Kidney epithelial cell (primary cell): ENCODE results near the gene CLSTN2. TPM values are rescaled to one million over a fixed set of nuclear protein-coding genes. Genes with fewer than 3 reads are reported as not detected.
A peak's percentile ranks its signal among the peaks of the same experiment; 100 is the strongest.

Experiments used
- DNase-seq: peaks from one replicate; pipeline ENCODE4 v3.0.0-alpha.2; 2010; ENCODE audit warnings: low read depth
- H3K27me3 ChIP-seq: 2 replicates; pipeline ENCODE4 v1.6.0; 2011; ENCODE audit warnings: low read length; ENCODE audit not compliant: control insufficient read depth, insufficient read depth
- H3K36me3 ChIP-seq: 2 replicates; pipeline ENCODE4 v1.5.1; 2011; ENCODE audit warnings: low read length; ENCODE audit not compliant: control insufficient read depth, insufficient read depth
- H3K4me3 ChIP-seq: 2 replicates; pipeline ENCODE4 v1.5.1; 2011; ENCODE audit warnings: low read depth, mild to moderate bottlenecking, control low read depth, low read length
- total RNA-seq: library from RNA; depleted of rRNA; stranded (reverse); fragments of >200 nt; gene quantifications from 2 replicates; pipeline ENCODE4 v1.2.3, GENCODE V29; 2015
- TF ChIP-seq, protein P1 (sequence below): IDR thresholded peaks from 2 replicates; pipeline ENCODE4 v1.5.1; 2011; ENCODE audit warnings: mild to moderate bottlenecking, moderate library complexity, low read length, control low read depth, inconsistent platforms; ENCODE audit not compliant: insufficient read depth, poor library complexity, severe bottlenecking

CLSTN2 gene
- total RNA-seq, 1 donor from 2014 or later, result 10.9 TPM

DNA sequence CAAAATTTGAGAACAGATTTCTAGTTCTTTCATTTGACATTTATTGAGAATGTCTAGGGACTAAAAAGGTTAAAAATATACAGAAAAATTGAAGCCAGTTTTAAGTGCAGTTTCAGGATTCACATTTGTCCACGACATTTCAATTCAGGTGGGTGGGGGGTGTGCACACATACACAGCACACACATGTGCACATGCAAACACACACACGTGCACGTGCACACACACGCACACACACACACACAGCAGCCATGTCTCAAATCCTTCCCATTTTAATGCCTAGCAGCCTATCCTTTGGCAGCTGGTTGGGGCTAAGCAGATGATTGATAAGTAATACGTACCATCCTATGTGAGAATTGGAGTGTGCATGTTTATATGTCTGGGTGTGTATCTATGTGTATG is 504.5 kb downstream of the CLSTN2 start:
- Histone ChIP-seq H3K4me3 (no peak overlapping the region), H3K36me3 (no peaks in the 10 kb centered on the region), H3K27me3 (no peaks in the 10 kb centered on the region)
- no peak for DNase-seq
- TF ChIP-seq, protein P1, sequence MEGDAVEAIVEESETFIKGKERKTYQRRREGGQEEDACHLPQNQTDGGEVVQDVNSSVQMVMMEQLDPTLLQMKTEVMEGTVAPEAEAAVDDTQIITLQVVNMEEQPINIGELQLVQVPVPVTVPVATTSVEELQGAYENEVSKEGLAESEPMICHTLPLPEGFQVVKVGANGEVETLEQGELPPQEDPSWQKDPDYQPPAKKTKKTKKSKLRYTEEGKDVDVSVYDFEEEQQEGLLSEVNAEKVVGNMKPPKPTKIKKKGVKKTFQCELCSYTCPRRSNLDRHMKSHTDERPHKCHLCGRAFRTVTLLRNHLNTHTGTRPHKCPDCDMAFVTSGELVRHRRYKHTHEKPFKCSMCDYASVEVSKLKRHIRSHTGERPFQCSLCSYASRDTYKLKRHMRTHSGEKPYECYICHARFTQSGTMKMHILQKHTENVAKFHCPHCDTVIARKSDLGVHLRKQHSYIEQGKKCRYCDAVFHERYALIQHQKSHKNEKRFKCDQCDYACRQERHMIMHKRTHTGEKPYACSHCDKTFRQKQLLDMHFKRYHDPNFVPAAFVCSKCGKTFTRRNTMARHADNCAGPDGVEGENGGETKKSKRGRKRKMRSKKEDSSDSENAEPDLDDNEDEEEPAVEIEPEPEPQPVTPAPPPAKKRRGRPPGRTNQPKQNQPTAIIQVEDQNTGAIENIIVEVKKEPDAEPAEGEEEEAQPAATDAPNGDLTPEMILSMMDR, result no peak

DNA sequence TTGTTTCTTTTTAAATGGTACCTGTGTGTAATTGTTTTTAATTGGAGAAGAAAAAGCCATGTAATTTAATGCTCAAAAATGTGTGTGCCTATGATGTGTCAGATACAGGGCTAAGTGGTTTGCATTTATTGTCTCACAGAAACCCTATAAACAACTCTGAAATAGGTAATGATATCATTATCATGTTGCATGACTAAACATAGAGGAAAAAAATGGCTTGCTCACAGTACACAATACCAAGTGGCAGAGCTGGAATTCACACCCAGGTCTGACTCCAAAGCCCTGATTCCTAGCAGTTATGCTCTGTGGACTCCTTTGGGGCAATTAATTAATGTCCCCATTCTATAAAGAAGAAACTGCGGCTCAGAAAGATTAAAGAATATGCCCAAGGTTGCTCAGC is 505.5 kb downstream of the CLSTN2 start:
- TF ChIP-seq, protein P1, result no peak
- Histone ChIP-seq H3K4me3 (no peak overlapping the region), H3K27me3 (no peaks in the 10 kb centered on the region), H3K36me3 (no peaks in the 10 kb centered on the region)
- DNase-seq, result peak; percentile 26

DNA sequence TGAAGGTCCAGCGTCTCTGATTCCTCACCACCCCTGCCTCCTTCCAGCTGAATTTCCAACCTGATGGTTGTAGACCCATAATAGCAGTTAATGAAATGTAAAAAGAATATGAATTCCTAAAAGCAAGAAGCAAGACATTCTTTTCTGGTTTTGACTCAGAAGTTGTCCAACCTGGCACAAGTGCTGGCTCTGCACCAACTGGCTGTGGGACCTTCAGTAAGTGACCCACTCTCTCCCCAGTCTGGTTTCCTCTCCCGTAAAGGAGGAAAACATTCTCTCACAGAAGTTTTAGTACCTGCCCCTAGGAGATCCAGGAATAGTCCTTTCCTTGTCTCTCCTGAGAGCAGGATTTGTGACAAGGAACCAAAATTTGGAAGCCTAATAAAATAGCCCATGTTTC is 506.0 kb downstream of the CLSTN2 start:
- no peaks in the 10 kb centered on the region for H3K36me3 ChIP-seq
- DNase-seq, result peak; percentile 91

DNA sequence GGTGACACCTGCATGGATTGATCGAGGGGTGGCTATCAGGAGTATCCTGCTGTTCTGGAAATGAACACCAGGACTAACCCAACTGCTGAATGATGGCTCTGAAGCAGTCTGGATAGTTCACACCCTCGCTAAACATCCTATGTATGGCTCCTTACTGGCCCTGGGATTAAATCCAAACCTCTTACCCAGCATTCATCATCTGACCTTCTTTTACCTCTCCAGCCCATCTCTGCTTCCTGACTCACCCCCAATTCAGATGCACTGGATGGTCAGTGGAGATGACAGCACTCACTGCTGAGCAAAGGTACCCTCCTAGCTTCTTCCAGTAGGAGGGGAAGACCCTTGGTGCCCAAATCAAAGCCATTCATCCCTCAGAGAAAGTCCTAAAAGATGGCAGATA is 507.6 kb downstream of the CLSTN2 start:
- Histone ChIP-seq H3K4me3 (no peak overlapping the region), H3K27me3 (no peaks in the 10 kb centered on the region), H3K36me3 (no peaks in the 10 kb centered on the region)
- TF ChIP-seq, protein P1, result no peak
- no peak for DNase-seq

More for the DNA sequence above, 506.0 kb downstream of the CLSTN2 start:
- no peak overlapping the region for H3K4me3 ChIP-seq
- TF ChIP-seq, protein P1, result no peak
- H3K27me3 ChIP-seq, result no peaks in the 10 kb centered on the region

DNA sequence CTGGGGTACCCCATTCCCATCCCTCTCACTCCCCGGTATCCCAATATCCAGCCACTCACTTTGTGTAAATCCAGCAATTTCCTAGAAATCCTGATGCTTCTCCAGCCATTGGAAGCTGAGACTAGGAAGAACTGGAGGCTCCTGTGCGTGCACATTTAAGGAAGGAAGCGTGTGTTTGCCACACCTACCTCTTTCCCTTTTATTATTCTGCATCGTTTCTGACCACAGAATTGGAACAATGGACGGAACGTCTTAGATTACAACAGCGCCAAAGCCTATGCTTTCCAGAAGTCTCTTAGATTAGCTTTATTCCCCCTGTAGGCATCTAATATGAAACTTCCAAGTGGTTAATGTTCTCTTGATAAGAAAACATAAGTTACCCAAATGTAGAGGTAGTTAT is 508.1 kb downstream of the CLSTN2 start:
- DNase-seq, result no peak
- H3K4me3 ChIP-seq, result no peak overlapping the region
- no peaks in the 10 kb centered on the region for H3K36me3 ChIP-seq
- TF ChIP-seq, protein P1, result no peak
- no peaks in the 10 kb centered on the region for H3K27me3 ChIP-seq

DNA sequence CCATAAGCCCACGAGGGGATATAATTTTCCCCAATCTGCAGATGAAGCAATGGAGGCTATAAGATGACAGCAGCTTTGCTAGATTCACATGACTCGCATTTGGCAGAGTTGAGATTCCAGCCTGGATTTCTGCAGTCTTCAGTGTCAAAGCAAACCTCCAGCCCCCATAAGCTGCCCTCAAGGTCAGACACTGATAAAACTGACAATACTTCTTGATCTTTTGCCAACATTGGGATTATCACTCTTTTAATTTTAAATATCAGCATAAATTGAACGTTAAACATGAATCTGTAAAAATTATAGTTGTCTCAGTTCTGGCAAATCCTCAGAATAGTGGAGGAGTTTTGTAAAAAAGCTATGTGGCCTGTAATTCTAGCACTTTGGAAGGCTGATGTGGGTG is 508.8 kb downstream of the CLSTN2 start:
- no peak for DNase-seq
- H3K27me3 ChIP-seq, result no peaks in the 10 kb centered on the region
- TF ChIP-seq, protein P1, result no peak
- no peaks in the 10 kb centered on the region for H3K36me3 ChIP-seq
- H3K4me3 ChIP-seq, result no peak overlapping the region
